ES-I3 (cell line): ENCODE measurements around the gene KLHL18.

ENCODE experiments used
- H3K36me3 ChIP-seq: 2 replicates; pipeline ENCODE4 v1.6.1; 2013; ENCODE audit warnings: mild to moderate bottlenecking, low read length, control low read depth, moderate library complexity; ENCODE audit not compliant: insufficient read depth
- H3K4me1 ChIP-seq: 2 replicates; pipeline ENCODE4 v1.6.1; 2013; ENCODE audit warnings: mild to moderate bottlenecking, control low read depth, low read length; ENCODE audit not compliant: insufficient read depth
- H3K9ac ChIP-seq: 2 replicates; pipeline ENCODE4 v1.6.1; 2013; ENCODE audit warnings: low read depth, mild to moderate bottlenecking, low read length, moderate library complexity
- H3K9me3 ChIP-seq: 2 replicates; pipeline ENCODE4 v1.6.1; 2013; ENCODE audit warnings: mild to moderate bottlenecking, low read length, moderate library complexity; ENCODE audit not compliant: control insufficient read depth, insufficient read depth

KLHL18 gene

DNA sequence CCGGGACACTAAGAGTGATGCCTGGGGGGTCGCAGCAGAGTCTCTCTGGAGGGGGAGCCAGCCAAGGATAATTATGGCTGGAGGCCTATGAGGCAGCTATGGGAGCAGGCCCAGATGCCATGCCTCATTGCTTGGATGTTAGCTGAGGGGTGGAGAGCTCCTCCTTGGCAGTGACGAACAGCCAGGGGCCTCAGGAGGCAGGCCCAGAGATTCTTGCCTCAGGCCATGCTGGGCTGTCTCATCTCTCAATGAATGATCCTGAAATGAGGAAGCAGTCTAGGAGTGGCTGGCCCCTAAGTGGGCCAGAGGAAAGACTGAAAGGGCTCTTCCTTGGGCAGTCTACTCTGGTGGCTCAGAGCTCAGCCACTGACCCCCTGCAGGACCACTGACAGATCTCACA is 21.4 kb upstream of the KLHL18 start:
- no peaks in the 10 kb centered on the region for H3K36me3 ChIP-seq
- peaks cover 18% of the 10 kb centered on the region for H3K4me1 ChIP-seq
- no peak overlapping the region for H3K9ac ChIP-seq
- no peaks in the 10 kb centered on the region for H3K9me3 ChIP-seq

- Histone ChIP-seq H3K9me3 (no peaks in the 10 kb centered on the region), H3K36me3 (no peaks in the 10 kb centered on the region), H3K4me1 (peaks cover 12% of the 10 kb centered on the region), H3K9ac (no peak overlapping the region)
These were observed 17.7 kb upstream of the KLHL18 start for GRCh38 chr3:47265008-47265407.

GRCh38 chr3:47265725-47266428 is 16.9 kb upstream of the KLHL18 start:
- Histone ChIP-seq H3K9ac (no peak overlapping the region; the same call in 1 of the 2 replicates), H3K9me3 (no peaks in the 10 kb centered on the region), H3K4me1 (peaks cover 5% of the 10 kb centered on the region; the same call in 1 of the 2 replicates), H3K36me3 (no peaks in the 10 kb centered on the region)

DNA sequence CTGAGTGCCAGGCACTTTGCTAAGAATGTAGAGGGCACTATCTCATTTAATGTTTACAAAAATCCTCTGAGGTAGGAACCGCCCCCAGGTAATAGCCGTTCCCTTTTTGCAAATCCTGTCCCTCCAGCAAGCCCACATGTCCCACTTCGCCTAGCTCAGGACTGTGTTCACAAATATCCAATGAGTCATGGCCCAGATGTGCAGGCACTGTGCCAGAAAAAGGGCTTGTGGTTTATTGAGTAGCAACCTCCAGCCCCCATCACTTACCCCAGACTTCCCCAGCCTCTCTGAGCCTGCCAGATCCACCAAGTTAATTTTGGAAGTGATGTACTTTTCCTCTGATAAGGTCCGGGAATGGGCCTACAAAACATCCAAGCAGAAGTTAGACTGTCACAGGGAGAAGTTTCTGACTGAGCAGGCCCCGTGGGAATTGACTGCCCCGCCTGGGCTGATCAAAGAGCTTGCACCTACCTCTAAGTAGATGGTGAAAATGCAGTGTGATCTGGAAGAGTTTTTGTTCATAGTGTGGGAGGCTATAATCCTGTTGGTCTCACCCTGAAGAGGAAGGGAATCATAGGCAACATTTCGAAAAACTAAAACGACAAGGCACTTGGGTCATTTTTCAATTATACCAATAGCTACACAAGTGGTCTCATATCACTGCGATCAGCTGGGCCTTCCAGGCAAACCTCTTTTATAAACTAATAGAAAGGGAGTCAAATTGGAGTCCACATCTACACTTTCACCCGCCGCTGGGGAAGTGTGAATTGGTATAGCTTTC is 15.8 kb upstream of the KLHL18 start:
- no peaks in the 10 kb centered on the region for H3K36me3 ChIP-seq
- H3K4me1 ChIP-seq, result no peaks in the 10 kb centered on the region; the same call in 1 of the 2 replicates
- H3K9ac ChIP-seq, result no peak overlapping the region
- H3K9me3 ChIP-seq, result no peaks in the 10 kb centered on the region

DNA sequence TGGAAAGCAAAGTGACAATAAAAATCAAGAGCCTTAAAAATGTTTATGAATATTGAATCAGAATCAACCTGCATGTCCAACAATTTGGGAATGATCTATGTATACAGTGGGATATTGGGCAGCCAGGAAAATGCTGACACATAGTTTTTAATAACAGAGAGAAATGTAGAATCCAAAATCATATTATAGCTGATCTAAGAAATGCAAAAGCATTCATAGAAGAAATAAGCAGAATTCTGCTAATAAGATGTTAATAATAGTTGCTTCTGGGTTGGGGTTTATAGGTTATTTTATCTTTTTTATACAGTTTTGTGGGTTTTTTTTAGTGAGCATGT is 15.3 kb upstream of the KLHL18 start:
- Histone ChIP-seq H3K9me3 (no peaks in the 10 kb centered on the region), H3K36me3 (no peaks in the 10 kb centered on the region), H3K9ac (no peak overlapping the region), H3K4me1 (no peaks in the 10 kb centered on the region; the same call in 1 of the 2 replicates)

DNA sequence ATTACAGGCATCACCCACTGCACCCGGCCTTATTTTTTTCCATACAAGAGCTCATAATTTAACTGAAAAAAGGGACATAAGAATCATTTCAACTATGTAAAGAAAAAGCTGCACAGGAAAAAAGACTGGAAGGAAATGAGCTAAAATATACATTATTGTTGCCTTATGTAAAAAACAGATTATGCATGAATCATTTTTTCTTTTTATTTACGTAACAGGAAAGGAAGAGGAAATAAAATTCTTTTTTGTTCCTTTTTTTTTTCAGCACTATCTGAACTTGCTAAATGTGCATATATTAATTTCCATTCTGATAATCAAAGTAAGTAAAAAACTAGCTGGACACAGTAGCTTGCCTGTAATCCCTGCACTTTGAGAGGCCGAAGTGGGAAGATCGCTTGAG is 12.2 kb upstream of the KLHL18 start:
- Histone ChIP-seq H3K9me3 (no peaks in the 10 kb centered on the region), H3K4me1 (no peaks in the 10 kb centered on the region; the same call in 1 of the 2 replicates), H3K36me3 (no peaks in the 10 kb centered on the region), H3K9ac (no peak overlapping the region)

DNA sequence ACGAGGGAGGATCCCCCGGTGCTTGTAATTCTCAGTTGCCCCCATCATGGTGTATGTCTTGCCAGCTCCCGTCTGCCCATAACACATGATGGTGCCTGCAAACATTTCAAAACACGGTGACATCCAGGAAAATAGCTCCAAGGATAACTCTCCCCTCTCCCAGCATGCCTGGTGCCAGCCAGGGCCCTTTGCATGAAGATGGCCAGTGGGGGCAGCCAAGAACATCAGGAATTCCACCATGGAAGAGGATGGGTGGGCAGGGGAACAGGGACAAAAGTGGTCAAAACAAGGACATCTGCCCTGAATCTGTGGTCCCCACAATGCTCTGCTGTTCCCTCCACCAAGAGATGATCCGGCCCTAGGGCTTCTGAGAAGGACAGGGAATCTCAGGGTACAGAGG is 9.2 kb upstream of the KLHL18 start:
- no peaks in the 10 kb centered on the region for H3K4me1 ChIP-seq
- H3K9me3 ChIP-seq, result no peaks in the 10 kb centered on the region
- no peaks in the 10 kb centered on the region for H3K36me3 ChIP-seq
- no peak overlapping the region for H3K9ac ChIP-seq

DNA sequence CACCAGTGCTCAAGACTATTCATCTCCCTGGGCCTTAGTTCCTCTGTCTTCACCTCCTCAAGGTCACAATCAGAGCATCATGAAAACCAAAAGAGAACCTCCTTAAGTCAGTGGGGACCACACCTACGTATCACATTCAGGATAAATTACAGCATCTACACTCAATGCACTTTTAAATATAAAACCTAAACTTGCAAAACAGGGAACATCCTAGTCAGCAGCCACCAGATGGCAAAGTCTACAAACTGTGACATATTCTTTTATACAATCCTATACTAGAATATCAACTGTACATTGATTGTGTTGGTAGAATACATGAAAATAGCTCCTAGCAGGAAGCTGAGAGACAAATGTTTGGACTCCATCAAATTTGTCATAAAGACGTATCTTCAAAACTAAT is 8.1 kb upstream of the KLHL18 start:
- Histone ChIP-seq H3K36me3 (no peaks in the 10 kb centered on the region), H3K4me1 (no peaks in the 10 kb centered on the region), H3K9ac (no peak overlapping the region), H3K9me3 (no peaks in the 10 kb centered on the region)

DNA sequence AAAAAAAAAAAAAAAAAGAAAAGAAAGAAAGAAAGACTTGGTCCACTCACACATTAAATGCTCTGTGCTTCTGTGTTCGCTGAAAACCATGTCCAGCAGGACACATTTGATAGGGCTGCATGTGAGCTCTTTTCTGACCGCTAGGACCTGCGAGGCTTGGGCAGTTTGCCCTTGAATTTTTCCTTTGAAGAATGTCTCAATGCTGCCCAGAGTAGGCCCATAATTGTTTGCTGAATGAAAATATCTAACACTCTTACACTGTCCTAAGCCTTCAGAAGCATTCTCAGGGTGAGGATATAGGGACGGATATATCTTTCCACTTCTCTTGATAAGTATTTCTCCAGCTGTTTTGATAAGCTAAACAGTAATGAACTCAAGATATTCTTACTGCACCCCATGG is 6.2 kb upstream of the KLHL18 start:
- Histone ChIP-seq H3K9ac (no peak overlapping the region), H3K36me3 (no peaks in the 10 kb centered on the region), H3K9me3 (no peaks in the 10 kb centered on the region), H3K4me1 (no peaks in the 10 kb centered on the region)

GRCh38 chr3:47280519-47280918 is 2.2 kb upstream of the KLHL18 start:
- H3K4me1 ChIP-seq, result no peaks in the 10 kb centered on the region
- no peak overlapping the region for H3K9ac ChIP-seq
- no peaks in the 10 kb centered on the region for H3K36me3 ChIP-seq
- no peaks in the 10 kb centered on the region for H3K9me3 ChIP-seq

- Histone ChIP-seq H3K36me3 (no peaks in the 10 kb centered on the region), H3K4me1 (no peaks in the 10 kb centered on the region), H3K9ac (peak overlapping the region; percentile 78), H3K9me3 (no peaks in the 10 kb centered on the region)
These were observed 421 bp downstream of the KLHL18 start for GRCh38 chr3:47283193-47283537.

DNA sequence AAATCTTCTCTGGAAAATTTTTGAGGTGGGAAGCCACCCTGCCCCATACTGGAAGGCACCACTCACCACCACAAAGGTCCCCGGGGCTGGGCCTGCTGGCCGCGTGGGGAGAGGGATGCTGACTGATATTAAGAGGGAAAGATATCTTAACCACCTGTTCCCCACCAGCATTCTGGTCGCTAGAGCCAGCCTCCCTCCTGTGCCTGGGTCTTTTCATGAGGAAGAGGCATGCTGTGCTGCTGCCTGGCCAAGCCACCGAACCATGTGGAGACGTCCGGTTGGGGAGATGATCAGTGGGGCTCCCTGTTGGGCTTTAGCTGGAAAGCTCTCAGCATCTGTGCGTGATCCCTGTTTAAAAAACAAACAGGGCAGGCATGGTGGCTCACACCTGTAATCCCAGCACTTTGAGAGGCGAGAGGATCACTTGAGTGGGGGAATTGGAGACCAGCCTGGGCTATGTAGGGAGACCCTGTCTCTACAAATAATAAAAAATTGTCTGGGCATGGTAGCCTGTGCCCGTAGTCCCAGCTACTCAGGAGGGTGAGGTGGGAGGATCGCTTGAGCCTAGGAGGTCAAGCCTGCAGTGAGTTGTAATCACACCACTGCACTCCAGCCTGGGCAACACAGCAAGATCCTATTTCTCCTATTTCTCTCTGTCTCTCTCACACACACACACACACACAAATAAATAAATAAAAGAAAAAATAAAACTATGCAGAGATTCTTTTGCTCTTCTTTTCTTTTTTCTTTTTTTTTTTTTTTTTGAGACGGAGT is 1.0 kb downstream of the KLHL18 start:
- no peaks in the 10 kb centered on the region for H3K36me3 ChIP-seq
- no peaks in the 10 kb centered on the region for H3K9me3 ChIP-seq
- H3K9ac ChIP-seq, result peak overlapping the region; percentile 78; the same call in 1 of the 2 replicates
- H3K4me1 ChIP-seq, result no peaks in the 10 kb centered on the region

DNA sequence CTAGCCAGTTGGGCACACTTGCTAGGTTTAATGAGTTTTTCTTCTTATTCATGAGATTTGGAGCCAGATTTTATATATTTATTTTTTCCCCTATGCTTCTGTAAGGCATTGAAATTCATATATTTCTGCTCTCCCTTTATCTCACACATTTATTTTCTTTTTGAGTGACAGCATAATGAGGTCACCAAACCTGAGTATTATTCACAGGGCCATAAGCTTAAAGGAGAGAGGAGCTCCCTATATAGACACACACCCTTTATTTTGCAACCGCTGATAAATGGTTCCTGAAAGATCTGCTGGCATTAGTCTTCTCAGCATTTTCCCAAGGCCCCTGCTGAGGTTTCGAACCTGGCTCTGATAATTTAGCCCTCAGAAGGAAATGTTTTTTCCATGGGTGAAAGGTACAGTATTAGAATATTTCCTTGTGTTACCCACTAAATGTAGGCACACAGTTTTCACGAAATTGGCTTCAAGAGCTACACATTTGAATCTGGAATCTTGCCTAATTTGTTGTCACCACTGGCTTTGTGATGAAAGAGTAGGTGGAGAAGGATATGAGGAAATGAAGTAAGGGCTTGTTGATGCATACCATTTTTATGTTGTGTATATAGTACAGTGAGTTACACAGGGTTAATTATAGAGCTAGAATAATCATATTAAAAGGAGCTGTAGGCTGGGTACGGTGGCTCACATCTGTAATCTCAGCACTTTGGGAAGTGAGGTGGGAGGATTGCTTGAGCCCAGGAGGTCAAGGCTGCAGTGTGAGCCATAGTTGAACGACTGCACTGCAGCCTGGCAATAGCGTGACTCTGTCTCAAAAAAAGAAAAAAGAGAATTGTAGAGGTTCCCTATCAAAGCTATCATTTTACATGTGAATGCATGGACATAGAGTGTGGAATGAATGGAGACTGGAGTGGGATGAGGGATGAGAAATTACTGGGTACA is 6.5 kb downstream of the KLHL18 start:
- no peak overlapping the region for H3K9ac ChIP-seq
- peaks cover 4% of the 10 kb centered on the region; the same call in 1 of the 2 replicates for H3K36me3 ChIP-seq
- H3K9me3 ChIP-seq, result no peaks in the 10 kb centered on the region
- H3K4me1 ChIP-seq, result no peaks in the 10 kb centered on the region
